OCI-LY1 (cell line): Measurements from ENCODE around the gene IRF5.

Experiments used
- EZH2 ChIP-seq: fragments of 200-600 bp; sonication (generic), shearing (Covaris generic); IDR thresholded peaks from 2 replicates; pipeline ENCODE4 v1.8.0; 2017; ENCODE audit warnings: borderline replicate concordance, mixed run types, mild to moderate bottlenecking, antibody characterized with exemption, low read length, moderate library complexity, mixed read lengths
- TF ChIP-seq, protein P1 (sequence below): fragments of 200-600 bp; sonication (generic), shearing (Covaris generic); IDR thresholded peaks from 2 replicates; pipeline ENCODE4 v1.5.1; 2017; ENCODE audit warnings: mild to moderate bottlenecking, antibody characterized with exemption, low read length, moderate library complexity, mixed read lengths

DNA sequence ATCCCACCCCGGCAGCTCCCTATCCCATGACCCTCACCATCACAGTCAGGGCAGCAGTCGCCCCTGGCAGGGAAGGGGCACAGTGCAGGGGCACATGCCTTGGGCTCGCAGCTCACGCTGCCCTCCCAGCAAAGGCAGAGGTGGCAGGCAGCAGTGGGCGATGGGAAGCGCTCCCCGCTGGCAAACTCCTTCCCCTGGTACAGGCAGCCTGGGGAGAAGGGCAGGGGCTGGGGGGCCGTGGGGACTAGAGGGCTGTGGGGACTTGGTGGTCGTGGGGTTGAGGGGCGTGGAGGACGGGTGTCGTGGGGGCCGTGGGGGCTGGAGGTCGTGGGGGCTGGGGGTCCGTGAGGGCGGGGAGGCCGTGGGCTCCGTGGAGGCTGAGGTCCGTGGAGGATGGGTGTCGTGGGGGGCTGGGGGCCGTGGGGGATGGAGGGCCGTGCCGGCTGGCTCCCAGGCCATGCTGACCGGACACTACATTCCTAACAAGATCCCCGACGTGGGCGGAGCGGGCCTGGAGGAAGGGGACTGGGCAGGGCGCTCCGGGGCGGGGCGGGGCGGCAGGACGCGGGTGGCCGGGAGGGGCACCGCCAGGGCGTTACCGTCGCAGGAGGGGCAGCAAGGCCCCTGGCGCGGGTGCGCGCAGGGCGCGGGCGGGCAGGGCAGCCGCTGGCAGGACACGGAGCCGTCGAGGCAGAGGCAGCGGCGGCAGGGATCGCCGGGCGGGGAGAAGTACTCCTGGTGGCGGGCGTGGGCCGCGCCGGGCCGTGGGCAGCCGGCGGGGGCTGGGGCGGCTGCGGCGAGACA, 47.2 kb upstream of the IRF5 start:
- TF ChIP-seq, protein P1, sequence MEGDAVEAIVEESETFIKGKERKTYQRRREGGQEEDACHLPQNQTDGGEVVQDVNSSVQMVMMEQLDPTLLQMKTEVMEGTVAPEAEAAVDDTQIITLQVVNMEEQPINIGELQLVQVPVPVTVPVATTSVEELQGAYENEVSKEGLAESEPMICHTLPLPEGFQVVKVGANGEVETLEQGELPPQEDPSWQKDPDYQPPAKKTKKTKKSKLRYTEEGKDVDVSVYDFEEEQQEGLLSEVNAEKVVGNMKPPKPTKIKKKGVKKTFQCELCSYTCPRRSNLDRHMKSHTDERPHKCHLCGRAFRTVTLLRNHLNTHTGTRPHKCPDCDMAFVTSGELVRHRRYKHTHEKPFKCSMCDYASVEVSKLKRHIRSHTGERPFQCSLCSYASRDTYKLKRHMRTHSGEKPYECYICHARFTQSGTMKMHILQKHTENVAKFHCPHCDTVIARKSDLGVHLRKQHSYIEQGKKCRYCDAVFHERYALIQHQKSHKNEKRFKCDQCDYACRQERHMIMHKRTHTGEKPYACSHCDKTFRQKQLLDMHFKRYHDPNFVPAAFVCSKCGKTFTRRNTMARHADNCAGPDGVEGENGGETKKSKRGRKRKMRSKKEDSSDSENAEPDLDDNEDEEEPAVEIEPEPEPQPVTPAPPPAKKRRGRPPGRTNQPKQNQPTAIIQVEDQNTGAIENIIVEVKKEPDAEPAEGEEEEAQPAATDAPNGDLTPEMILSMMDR, result no peak
- TF ChIP-seq EZH2, result no peak
